Measurements from ENCODE around the gene LRTM2.

Gene LRTM2

GRCh38 chr12:1820191-1820895 is at the start of gene LRTM2:
Gene LRTM2, plus strand, starts transcription at chr12:1820565. Its CDS starts 7,584 bp downstream, at chr12:1828149.
- no peaks in the 10 kb centered on the region for H3K9me3 ChIP-seq (ENCODE audit: control insufficient read depth, insufficient read depth, low read length)
- peak within 1 kb of the TSS; percentile 33 for H3K4me3 ChIP-seq (ENCODE audit: low read length)
- peaks cover 18% of the 10 kb centered on the region for H3K27me3 ChIP-seq (ENCODE audit: control insufficient read depth, insufficient read depth, low read length)
- no peaks in the 10 kb centered on the region for H3K36me3 ChIP-seq (ENCODE audit: control insufficient read depth, insufficient read depth, low read length)
- no peak within 1 kb of the TSS for H3K27ac ChIP-seq (ENCODE audit: low read length)
- H3K4me1 ChIP-seq (ENCODE audit: control insufficient read depth, insufficient read depth, low read length): peaks cover 2% of the 10 kb centered on the region
- no CpG with 5 or more reads among the region's 34 CpGs for WGBS (ENCODE audit: insufficient coverage, insufficient read length)
- no peak for DNase-seq (ENCODE audit: low read depth, low spot score)

GRCh38 chr12:1773937-1774655 is 46.3 kb upstream of the LRTM2 start:
- H3K36me3 ChIP-seq (ENCODE audit: control insufficient read depth, insufficient read depth, low read length): no peaks in the 10 kb centered on the region; the same call in 1 of the 2 replicates

GRCh38 chr12:1776170-1776921 is 44.0 kb upstream of the LRTM2 start:
- Histone ChIP-seq H3K4me1 (ENCODE audit: control insufficient read depth, insufficient read depth, low read length) (no peaks in the 10 kb centered on the region), H3K9me3 (ENCODE audit: control insufficient read depth, insufficient read depth, low read length) (no peaks in the 10 kb centered on the region), H3K4me3 (ENCODE audit: low read length) (no peak overlapping the region), H3K27me3 (ENCODE audit: control insufficient read depth, insufficient read depth, low read length) (no peaks in the 10 kb centered on the region), H3K36me3 (ENCODE audit: control insufficient read depth, insufficient read depth, low read length) (no peaks in the 10 kb centered on the region; the same call in 1 of the 2 replicates), H3K27ac (ENCODE audit: low read length) (no peak overlapping the region)
- no CpG with 5 or more reads among the region's 4 CpGs for WGBS (ENCODE audit: insufficient coverage, insufficient read length)
- no peak for DNase-seq (ENCODE audit: low read depth, low spot score)

More at GRCh38 chr12:1773937-1774655, 46.3 kb upstream of the LRTM2 start:
- H3K27me3 ChIP-seq (ENCODE audit: control insufficient read depth, insufficient read depth, low read length): no peaks in the 10 kb centered on the region
- no peaks in the 10 kb centered on the region for H3K9me3 ChIP-seq (ENCODE audit: control insufficient read depth, insufficient read depth, low read length)
- no CpG with 5 or more reads among the region's 4 CpGs for WGBS (ENCODE audit: insufficient coverage, insufficient read length)
- H3K27ac ChIP-seq (ENCODE audit: low read length): no peak overlapping the region
- H3K4me3 ChIP-seq (ENCODE audit: low read length): no peak overlapping the region
- no peak for DNase-seq (ENCODE audit: low read depth, low spot score)
- peaks cover 2% of the 10 kb centered on the region; the same call in 1 of the 2 replicates for H3K4me1 ChIP-seq (ENCODE audit: control insufficient read depth, insufficient read depth, low read length)

GRCh38 chr12:1777798-1778197 is 42.6 kb upstream of the LRTM2 start:
- no peak for DNase-seq (ENCODE audit: low read depth, low spot score)
- Histone ChIP-seq H3K27ac (ENCODE audit: low read length) (no peak overlapping the region), H3K36me3 (ENCODE audit: control insufficient read depth, insufficient read depth, low read length) (no peaks in the 10 kb centered on the region; the same call in 1 of the 2 replicates), H3K4me1 (ENCODE audit: control insufficient read depth, insufficient read depth, low read length) (no peaks in the 10 kb centered on the region), H3K27me3 (ENCODE audit: control insufficient read depth, insufficient read depth, low read length) (no peaks in the 10 kb centered on the region), H3K4me3 (ENCODE audit: low read length) (no peak overlapping the region), H3K9me3 (ENCODE audit: control insufficient read depth, insufficient read depth, low read length) (no peaks in the 10 kb centered on the region)
- no CpG with 5 or more reads among the region's 5 CpGs for WGBS (ENCODE audit: insufficient coverage, insufficient read length)

GRCh38 chr12:1778911-1779310 is 41.5 kb upstream of the LRTM2 start:
- Histone ChIP-seq H3K27me3 (ENCODE audit: control insufficient read depth, insufficient read depth, low read length) (no peaks in the 10 kb centered on the region), H3K4me3 (ENCODE audit: low read length) (no peak overlapping the region), H3K9me3 (ENCODE audit: control insufficient read depth, insufficient read depth, low read length) (no peaks in the 10 kb centered on the region), H3K36me3 (ENCODE audit: control insufficient read depth, insufficient read depth, low read length) (no peaks in the 10 kb centered on the region; the same call in 1 of the 2 replicates), H3K4me1 (ENCODE audit: control insufficient read depth, insufficient read depth, low read length) (no peaks in the 10 kb centered on the region), H3K27ac (ENCODE audit: low read length) (no peak overlapping the region)
- WGBS (ENCODE audit: insufficient coverage, insufficient read length): no CpG with 5 or more reads among the region's 4 CpGs
- no peak for DNase-seq (ENCODE audit: low read depth, low spot score)

GRCh38 chr12:1779783-1780182 is 40.6 kb upstream of the LRTM2 start:
- no peaks in the 10 kb centered on the region for H3K9me3 ChIP-seq (ENCODE audit: control insufficient read depth, insufficient read depth, low read length)
- WGBS (ENCODE audit: insufficient coverage, insufficient read length): no CpG with 5 or more reads among the region's 1 CpG
- no peaks in the 10 kb centered on the region for H3K27me3 ChIP-seq (ENCODE audit: control insufficient read depth, insufficient read depth, low read length)
- no peak overlapping the region for H3K4me3 ChIP-seq (ENCODE audit: low read length)
- H3K36me3 ChIP-seq (ENCODE audit: control insufficient read depth, insufficient read depth, low read length): no peaks in the 10 kb centered on the region
- DNase-seq (ENCODE audit: low read depth, low spot score): no peak
- no peak overlapping the region for H3K27ac ChIP-seq (ENCODE audit: low read length)
- no peaks in the 10 kb centered on the region for H3K4me1 ChIP-seq (ENCODE audit: control insufficient read depth, insufficient read depth, low read length)

GRCh38 chr12:1781772-1782171 is 38.6 kb upstream of the LRTM2 start:
- no peaks in the 10 kb centered on the region for H3K9me3 ChIP-seq (ENCODE audit: control insufficient read depth, insufficient read depth, low read length)
- H3K4me3 ChIP-seq (ENCODE audit: low read length): no peak overlapping the region
- no CpG with 5 or more reads among the region's 2 CpGs for WGBS (ENCODE audit: insufficient coverage, insufficient read length)
- no peaks in the 10 kb centered on the region for H3K27me3 ChIP-seq (ENCODE audit: control insufficient read depth, insufficient read depth, low read length)
- H3K4me1 ChIP-seq (ENCODE audit: control insufficient read depth, insufficient read depth, low read length): no peaks in the 10 kb centered on the region
- H3K36me3 ChIP-seq (ENCODE audit: control insufficient read depth, insufficient read depth, low read length): peaks cover 9% of the 10 kb centered on the region; the same call in 1 of the 2 replicates
- H3K27ac ChIP-seq (ENCODE audit: low read length): no peak overlapping the region
- DNase-seq (ENCODE audit: low read depth, low spot score): no peak

GRCh38 chr12:1782215-1782614 is 38.1 kb upstream of the LRTM2 start:
- no peak overlapping the region for H3K27ac ChIP-seq (ENCODE audit: low read length)
- H3K36me3 ChIP-seq (ENCODE audit: control insufficient read depth, insufficient read depth, low read length): peaks cover 9% of the 10 kb centered on the region; the same call in 1 of the 2 replicates
- H3K4me3 ChIP-seq (ENCODE audit: low read length): no peak overlapping the region
- no peaks in the 10 kb centered on the region for H3K9me3 ChIP-seq (ENCODE audit: control insufficient read depth, insufficient read depth, low read length)
- no peak for DNase-seq (ENCODE audit: low read depth, low spot score)
- no CpG with 5 or more reads among the region's 2 CpGs for WGBS (ENCODE audit: insufficient coverage, insufficient read length)
- H3K4me1 ChIP-seq (ENCODE audit: control insufficient read depth, insufficient read depth, low read length): no peaks in the 10 kb centered on the region
- no peaks in the 10 kb centered on the region for H3K27me3 ChIP-seq (ENCODE audit: control insufficient read depth, insufficient read depth, low read length)

- no peaks in the 10 kb centered on the region for H3K9me3 ChIP-seq (ENCODE audit: control insufficient read depth, insufficient read depth, low read length)
- H3K27ac ChIP-seq (ENCODE audit: low read length): no peak overlapping the region
- H3K4me1 ChIP-seq (ENCODE audit: control insufficient read depth, insufficient read depth, low read length): no peaks in the 10 kb centered on the region
- no peaks in the 10 kb centered on the region; the same call in 1 of the 2 replicates for H3K27me3 ChIP-seq (ENCODE audit: control insufficient read depth, insufficient read depth, low read length)
- no peak for DNase-seq (ENCODE audit: low read depth, low spot score)
- WGBS (ENCODE audit: insufficient coverage, insufficient read length): no CpG with 5 or more reads among the region's 6 CpGs
- H3K4me3 ChIP-seq (ENCODE audit: low read length): no peak overlapping the region
- H3K36me3 ChIP-seq (ENCODE audit: control insufficient read depth, insufficient read depth, low read length): peaks cover 9% of the 10 kb centered on the region; the same call in 1 of the 2 replicates
These were observed 32.7 kb upstream of the LRTM2 start for GRCh38 chr12:1787714-1788113.

- Histone ChIP-seq H3K9me3 (ENCODE audit: control insufficient read depth, insufficient read depth, low read length) (no peaks in the 10 kb centered on the region), H3K27ac (ENCODE audit: low read length) (no peak overlapping the region), H3K36me3 (ENCODE audit: control insufficient read depth, insufficient read depth, low read length) (peaks cover 7% of the 10 kb centered on the region; the same call in 1 of the 2 replicates), H3K4me1 (ENCODE audit: control insufficient read depth, insufficient read depth, low read length) (no peaks in the 10 kb centered on the region; the same call in none of the 2 replicates), H3K27me3 (ENCODE audit: control insufficient read depth, insufficient read depth, low read length) (no peaks in the 10 kb centered on the region; the same call in 1 of the 2 replicates), H3K4me3 (ENCODE audit: low read length) (no peak overlapping the region)
- DNase-seq (ENCODE audit: low read depth, low spot score): no peak
- no CpG with 5 or more reads among the region's 7 CpGs for WGBS (ENCODE audit: insufficient coverage, insufficient read length)
These were observed 29.9 kb upstream of the LRTM2 start for GRCh38 chr12:1790444-1790843.

All from iPS DF 6.9 (cell line).